ENCODE measurements around the gene KEL. TPM values are rescaled to one million over a fixed set of nuclear protein-coding genes. Genes with fewer than 3 reads are reported as not detected.
"Not testable (repeated sequence)": the region's sequence is repeated elsewhere in the genome, so short reads cannot be mapped to it uniquely, and the experiment has no call there.

Gene KEL
- total and polyA plus RNA-seq, 2 of the 4 experiments (the other 2 are of a cell fraction): 0.03 TPM; not detected in 1

DNA sequence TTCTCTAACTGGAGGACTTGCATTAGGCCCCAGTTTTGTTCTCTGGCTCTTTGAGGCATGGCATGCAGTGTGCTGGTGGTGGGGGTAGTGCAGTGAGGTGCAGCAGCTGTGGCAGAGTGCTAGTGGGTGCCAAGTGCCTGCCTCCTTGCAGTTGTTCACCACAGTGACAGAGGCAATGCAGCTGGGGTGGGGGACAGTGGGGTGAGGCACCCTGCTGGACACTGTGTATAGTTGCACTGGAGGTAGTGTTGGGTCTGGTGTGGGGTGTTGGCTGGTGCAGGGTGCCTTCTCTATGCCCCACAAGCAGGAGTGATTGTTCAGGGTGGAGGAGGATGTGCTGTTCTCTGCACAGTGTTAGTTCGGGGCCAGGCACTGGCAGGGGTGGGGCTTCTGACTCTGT lies 21.7 kb upstream of the KEL start:
- H4K20me1 ChIP-seq (ENCODE audit: insufficient read depth, low read length): no peaks in the 10 kb centered on the region
- no peak overlapping the region for H3K4me3 ChIP-seq (ENCODE audit: insufficient read depth, low read depth, low read length)
- no peak overlapping the region for H2AK5ac ChIP-seq (ENCODE audit: low read depth, low read length)
- DNase-seq (no peak), ATAC-seq (ENCODE audit: low read depth) (no peak)
- ChIA-PET POLR2A (ENCODE audit: unreplicated experiment) (no interaction called here), CTCF (no interaction called here)
- H2BK120ac ChIP-seq (ENCODE audit: low read depth, low read length): no peak overlapping the region
- no peak overlapping the region for H2BK20ac ChIP-seq (ENCODE audit: low read depth, low read length)
- no peak overlapping the region for H4K91ac ChIP-seq (ENCODE audit: insufficient read depth, low read depth, low read length)
- H3K56ac ChIP-seq (ENCODE audit: extremely low read depth, insufficient read depth, low read length): no peak overlapping the region
- peaks cover 2% of the 10 kb centered on the region; the same call in 1 of the 2 replicates for H3K9me3 ChIP-seq (ENCODE audit: control insufficient read depth, insufficient read depth, low read length)
- dilution Hi-C loops (cut with HindIII; ENCODE audit: low sequenced_read_pairs, unreplicated experiment): no loop called here
- H3K18ac ChIP-seq (ENCODE audit: low read depth, low read length): no peak overlapping the region
- H3K9me1 ChIP-seq (ENCODE audit: insufficient read depth, low read length): no peaks in the 10 kb centered on the region
- TF ChIP-seq FOS (IDR thresholded peaks at IDR 0.05; ENCODE audit: low read depth, low read length): no peak
- H3K36me3 ChIP-seq (ENCODE audit: control insufficient read depth, insufficient read depth, low read length): no peaks in the 10 kb centered on the region
- H2AFZ ChIP-seq (replicated peaks; ENCODE audit: low read length, poor library complexity): no peak overlapping the region
- H3K4ac ChIP-seq (ENCODE audit: low read depth, low read length): no peak overlapping the region
- no peaks in the 10 kb centered on the region for H3K79me1 ChIP-seq (ENCODE audit: low read depth in 1 of 2, low read length in 2 of 2)
- no peak overlapping the region for H3K27ac ChIP-seq (ENCODE audit: insufficient read depth, low read length)
- H3K27me3 ChIP-seq (ENCODE audit: control insufficient read depth, insufficient read depth, low read length): no peaks in the 10 kb centered on the region
- no peak overlapping the region for H3K14ac ChIP-seq (replicated peaks; ENCODE audit: low read depth, low read length)
- intact Hi-C loops (cut with micrococcal nuclease): no loop called here
- H3K4me2 ChIP-seq (ENCODE audit: low read depth, low read length): no peak overlapping the region
- no CpG with 5 or more reads among the region's 1 CpG for WGBS, 2 experiments (ENCODE audit: extremely low coverage in 2 of 2, insufficient read length in 1 of 2)
- in situ Hi-C loops (cut with MboI; ENCODE audit: low sequenced_read_pairs): no loop called here
- H3K9ac ChIP-seq (ENCODE audit: low read depth, low read length): no peak overlapping the region
- no peaks in the 10 kb centered on the region for H3K4me1 ChIP-seq (ENCODE audit: control insufficient read depth, insufficient read depth, low read length)
- H2AK9ac ChIP-seq (replicated peaks; ENCODE audit: low read depth, low read length, poor library complexity): no peak overlapping the region
- no TSS peak for BruUV-seq (replicated peaks)
- H3K23ac ChIP-seq (ENCODE audit: low read depth, low read length): no peak overlapping the region
- H2BK15ac ChIP-seq (ENCODE audit: low read depth, low read length): no peak overlapping the region
- H4K8ac ChIP-seq (ENCODE audit: low read depth in 2 of 2, low read length in 2 of 2): no peak overlapping the region
- no peak overlapping the region for H4K5ac ChIP-seq (ENCODE audit: low read depth, low read length)
- H2BK5ac ChIP-seq (ENCODE audit: low read depth, low read length, poor library complexity, severe bottlenecking): no peak overlapping the region

DNA sequence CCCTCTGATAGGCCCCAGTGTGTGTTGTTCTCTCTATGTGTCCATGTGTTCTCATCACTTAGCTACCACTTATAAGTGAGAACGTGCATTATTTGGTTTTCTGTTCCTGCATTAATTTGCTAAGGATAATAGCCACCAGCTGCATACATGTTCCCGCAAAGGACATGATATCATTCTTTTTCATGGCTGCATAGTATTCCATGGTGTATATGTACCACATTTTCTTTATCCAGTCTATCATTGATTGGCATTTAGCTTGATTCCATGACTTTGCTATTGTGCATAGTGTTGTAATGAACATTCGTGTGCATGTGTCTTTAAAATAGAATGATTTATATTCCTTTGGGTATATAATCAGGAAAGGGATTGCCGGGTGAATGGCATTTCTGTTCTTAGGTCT lies 16.2 kb upstream of the KEL start:
- H2BK15ac ChIP-seq (ENCODE audit: low read depth, low read length); H2AFZ ChIP-seq (replicated peaks; ENCODE audit: low read length, poor library complexity); H3K36me3 ChIP-seq (ENCODE audit: control insufficient read depth, insufficient read depth, low read length); H4K8ac ChIP-seq (ENCODE audit: low read depth in 2 of 2, low read length in 2 of 2); H2BK5ac ChIP-seq (ENCODE audit: low read depth, low read length, poor library complexity, severe bottlenecking); DNase-seq; H3K9ac ChIP-seq (ENCODE audit: low read depth, low read length); H3K4me2 ChIP-seq (ENCODE audit: low read depth, low read length); POLR2A ChIA-PET (ENCODE audit: unreplicated experiment); in situ Hi-C loops (cut with MboI; ENCODE audit: low sequenced_read_pairs); H2AK5ac ChIP-seq (ENCODE audit: low read depth, low read length); H3K14ac ChIP-seq (replicated peaks; ENCODE audit: low read depth, low read length); BruUV-seq (replicated peaks); H3K27ac ChIP-seq (ENCODE audit: insufficient read depth, low read length); H4K91ac ChIP-seq (ENCODE audit: insufficient read depth, low read depth, low read length); H3K4me1 ChIP-seq (ENCODE audit: control insufficient read depth, insufficient read depth, low read length); H3K56ac ChIP-seq (ENCODE audit: extremely low read depth, insufficient read depth, low read length); H3K4ac ChIP-seq (ENCODE audit: low read depth, low read length); CTCF ChIA-PET; intact Hi-C loops (cut with micrococcal nuclease); H2BK20ac ChIP-seq (ENCODE audit: low read depth, low read length); H3K9me1 ChIP-seq (ENCODE audit: insufficient read depth, low read length); H3K23ac ChIP-seq (ENCODE audit: low read depth, low read length); dilution Hi-C loops (cut with HindIII; ENCODE audit: low sequenced_read_pairs, unreplicated experiment); H3K79me1 ChIP-seq (ENCODE audit: low read depth in 1 of 2, low read length in 2 of 2); H2BK120ac ChIP-seq (ENCODE audit: low read depth, low read length); H4K20me1 ChIP-seq (ENCODE audit: insufficient read depth, low read length); ATAC-seq (ENCODE audit: low read depth); H2AK9ac ChIP-seq (replicated peaks; ENCODE audit: low read depth, low read length, poor library complexity); H3K27me3 ChIP-seq (ENCODE audit: control insufficient read depth, insufficient read depth, low read length); H3K4me3 ChIP-seq (ENCODE audit: insufficient read depth, low read depth, low read length); H3K9me3 ChIP-seq (ENCODE audit: control insufficient read depth, insufficient read depth, low read length); H3K18ac ChIP-seq (ENCODE audit: low read depth, low read length); H4K5ac ChIP-seq (ENCODE audit: low read depth, low read length): not testable (repeated sequence)
- WGBS, 2 experiments (ENCODE audit: extremely low coverage in 2 of 2, insufficient read length in 1 of 2): no CpG with 5 or more reads among the region's 4 CpGs
